Stomach smooth muscle (tissue), 2 donors: ENCODE measurements around the gene CCDC40.

Experiments used
- H3K27ac ChIP-seq: one replicate; pipeline ENCODE4 v1.7.0; 2013; ENCODE audit warnings: mild to moderate bottlenecking, low read length, inconsistent platforms
- H3K27me3 ChIP-seq, 2 donors: one replicate each; pipeline ENCODE4 v1.7.0; 2013; ENCODE audit warnings: low read length in 2 of 2; ENCODE audit not compliant: insufficient read depth in 2 of 2, control insufficient read depth in 1 of 2
- H3K36me3 ChIP-seq, 2 donors: one replicate each; pipeline ENCODE4 v1.7.0; 2013; ENCODE audit warnings: low read length in 2 of 2; ENCODE audit not compliant: control insufficient read depth in 2 of 2, insufficient read depth in 2 of 2
- H3K4me1 ChIP-seq: one replicate; pipeline ENCODE4 v1.7.0; 2013; ENCODE audit warnings: low read length; ENCODE audit not compliant: control insufficient read depth, insufficient read depth
- H3K4me3 ChIP-seq, 2 donors: one replicate each; pipeline ENCODE4 v1.7.0; 2013; ENCODE audit warnings: low read length in 2 of 2
- H3K9ac ChIP-seq, 2 donors: one replicate each; pipeline ENCODE4 v1.7.0; 2013; ENCODE audit warnings: low read length in 2 of 2, mild to moderate bottlenecking in 1 of 2
- H3K9me3 ChIP-seq, 2 donors: one replicate each; pipeline ENCODE4 v1.7.0; 2013; ENCODE audit warnings: low read length in 2 of 2; ENCODE audit not compliant: control insufficient read depth in 2 of 2
- donor health status: healthy.
- donor health status: Pancreatic carcinoma.

Gene CCDC40

GRCh38 chr17:80106176-80106575 lies 69.7 kb downstream of the CCDC40 start:
- Histone ChIP-seq H3K27ac (no peak overlapping the region), H3K4me1 (peaks cover 13% of the 10 kb centered on the region), H3K4me3 (no peak overlapping the region), H3K27me3 (no peaks in the 10 kb centered on the region), H3K9ac (no peak overlapping the region), H3K36me3 (peaks cover 0 to 4% of the 10 kb centered on the region in 2 donors), H3K9me3 (no peaks in the 10 kb centered on the region)

GRCh38 chr17:80106751-80107150 lies 70.3 kb downstream of the CCDC40 start:
- Histone ChIP-seq H3K9ac (no peak overlapping the region), H3K36me3 (peaks cover 0 to 4% of the 10 kb centered on the region in 2 donors), H3K27ac (no peak overlapping the region), H3K4me1 (peaks cover 11% of the 10 kb centered on the region), H3K9me3 (no peaks in the 10 kb centered on the region), H3K4me3 (no peak overlapping the region), H3K27me3 (no peaks in the 10 kb centered on the region)

- Histone ChIP-seq H3K4me3 (no peak overlapping the region), H3K27ac (no peak overlapping the region), H3K4me1 (peaks cover 4% of the 10 kb centered on the region), H3K27me3 (no peaks in the 10 kb centered on the region), H3K36me3 (peaks cover 0 to 4% of the 10 kb centered on the region in 2 donors), H3K9me3 (no peaks in the 10 kb centered on the region), H3K9ac (no peak overlapping the region)
Observed at GRCh38 chr17:80107231-80108021, 71.0 kb downstream of the CCDC40 start.

GRCh38 chr17:80108036-80108971 lies 71.9 kb downstream of the CCDC40 start:
- Histone ChIP-seq H3K9me3 (no peaks in the 10 kb centered on the region), H3K36me3 (peaks cover 0 to 4% of the 10 kb centered on the region in 2 donors), H3K4me3 (no peak overlapping the region), H3K4me1 (peaks cover 2% of the 10 kb centered on the region), H3K27ac (no peak overlapping the region), H3K27me3 (no peaks in the 10 kb centered on the region), H3K9ac (no peak overlapping the region)

GRCh38 chr17:80109066-80109660 lies 72.7 kb downstream of the CCDC40 start:
- H3K27ac ChIP-seq: no peak overlapping the region
- H3K9ac ChIP-seq: no peak overlapping the region
- peaks cover 0 to 4% of the 10 kb centered on the region in 2 donors for H3K36me3 ChIP-seq
- H3K4me3 ChIP-seq: no peak overlapping the region
- no peaks in the 10 kb centered on the region for H3K9me3 ChIP-seq
- peaks cover 2% of the 10 kb centered on the region for H3K4me1 ChIP-seq
- no peaks in the 10 kb centered on the region for H3K27me3 ChIP-seq

- no peaks in the 10 kb centered on the region for H3K9me3 ChIP-seq
- H3K27ac ChIP-seq: no peak overlapping the region
- H3K4me1 ChIP-seq: peaks cover 2% of the 10 kb centered on the region
- peaks cover 0 to 4% of the 10 kb centered on the region in 2 donors for H3K36me3 ChIP-seq
- H3K4me3 ChIP-seq: no peak overlapping the region
- no peaks in the 10 kb centered on the region for H3K27me3 ChIP-seq
- no peak overlapping the region for H3K9ac ChIP-seq
Observed at GRCh38 chr17:80109713-80110446, 73.4 kb downstream of the CCDC40 start.

GRCh38 chr17:80110447-80110812 lies 74.0 kb downstream of the CCDC40 start:
- no peak overlapping the region for H3K9ac ChIP-seq
- no peak overlapping the region for H3K4me3 ChIP-seq
- H3K36me3 ChIP-seq: peaks cover 0 to 4% of the 10 kb centered on the region in 2 donors
- H3K4me1 ChIP-seq: peaks cover 2% of the 10 kb centered on the region
- no peaks in the 10 kb centered on the region for H3K27me3 ChIP-seq
- no peaks in the 10 kb centered on the region for H3K9me3 ChIP-seq
- no peak overlapping the region for H3K27ac ChIP-seq

- Histone ChIP-seq H3K36me3 (peaks cover 0 to 4% of the 10 kb centered on the region in 2 donors), H3K9me3 (no peaks in the 10 kb centered on the region), H3K9ac (no peak overlapping the region), H3K27me3 (no peaks in the 10 kb centered on the region), H3K4me1 (peaks cover under 1% of the 10 kb centered on the region), H3K27ac (no peak overlapping the region), H3K4me3 (no peak overlapping the region)
Observed at GRCh38 chr17:80110927-80111701, 74.7 kb downstream of the CCDC40 start.

GRCh38 chr17:80111702-80112470 lies 75.4 kb downstream of the CCDC40 start:
- Histone ChIP-seq H3K27me3 (no peaks in the 10 kb centered on the region), H3K36me3 (peaks cover 0 to 4% of the 10 kb centered on the region in 2 donors), H3K27ac (no peak overlapping the region)

More at GRCh38 chr17:80111702-80112470, 75.4 kb downstream of the CCDC40 start:
- Histone ChIP-seq H3K4me3 (no peak overlapping the region), H3K4me1 (no peaks in the 10 kb centered on the region), H3K9me3 (no peaks in the 10 kb centered on the region), H3K9ac (no peak overlapping the region)
